ENCODE results near the gene OR52W1. TPM values are rescaled to one million over a fixed set of nuclear protein-coding genes. Genes with fewer than 3 reads are reported as not detected.
"Not testable (repeated sequence)": the region's sequence is repeated elsewhere in the genome, so short reads cannot be mapped to it uniquely, and the experiment has no call there.

OR52W1 gene
- total and polyA plus RNA-seq, 2 donors = 0.02 TPM; not detected in 1

GRCh38 chr11:6240139-6240538 is 41.1 kb downstream of the OR52W1 start:
- Histone ChIP-seq H3K4me1 (ENCODE audit: control insufficient read depth in 2 of 2, insufficient read depth in 2 of 2, low read length in 2 of 2) (peaks cover 0 to 2% of the 10 kb centered on the region in 2 donors), H3K9me3 (ENCODE audit: control insufficient read depth in 2 of 2, insufficient read depth in 1 of 2, low read length in 1 of 2) (no peaks in the 10 kb centered on the region), H3K4me3 (ENCODE audit: low read length in 2 of 2) (no peak overlapping the region), H3K36me3 (ENCODE audit: control insufficient read depth in 2 of 2, insufficient read depth in 2 of 2, low read length in 1 of 2) (no peaks in the 10 kb centered on the region), H3K27me3 (ENCODE audit: control insufficient read depth in 2 of 2, insufficient read depth in 1 of 2, low read length in 1 of 2) (peaks cover 0 to 1% of the 10 kb centered on the region in 2 donors), H3K27ac (ENCODE audit: low read depth in 1 of 2, low read length in 1 of 2) (no peak overlapping the region)
- DNase-seq (ENCODE audit: low read depth in 6 of 9, low spot score in 9 of 9) = no peak
- WGBS = 98% methylated on average over 28 of the region's 28 CpGs

GRCh38 chr11:6240781-6241180 is 41.8 kb downstream of the OR52W1 start:
- Histone ChIP-seq H3K4me1 (ENCODE audit: control insufficient read depth in 2 of 2, insufficient read depth in 2 of 2, low read length in 2 of 2) (no peaks in the 10 kb centered on the region), H3K36me3 (ENCODE audit: control insufficient read depth in 2 of 2, insufficient read depth in 2 of 2, low read length in 1 of 2) (no peaks in the 10 kb centered on the region), H3K27ac (ENCODE audit: low read depth in 1 of 2, low read length in 1 of 2) (no peak overlapping the region), H3K4me3 (ENCODE audit: low read length in 2 of 2) (no peak overlapping the region), H3K9me3 (ENCODE audit: control insufficient read depth in 2 of 2, insufficient read depth in 1 of 2, low read length in 1 of 2) (no peaks in the 10 kb centered on the region), H3K27me3 (ENCODE audit: control insufficient read depth in 2 of 2, insufficient read depth in 1 of 2, low read length in 1 of 2) (peaks cover 0 to 3% of the 10 kb centered on the region in 2 donors)
- WGBS = 4% methylated on average over 1 of the region's 1 CpG
- no peak for DNase-seq (ENCODE audit: low read depth in 6 of 9, low spot score in 9 of 9)

GRCh38 chr11:6241316-6241715 is 42.3 kb downstream of the OR52W1 start:
- 98% methylated on average over 7 of the region's 7 CpGs for WGBS

GRCh38 chr11:6245536-6245935 is 46.5 kb downstream of the OR52W1 start:
- WGBS = 96% methylated on average over 2 of the region's 2 CpGs
- Histone ChIP-seq H3K27me3 (ENCODE audit: control insufficient read depth in 2 of 2, insufficient read depth in 1 of 2, low read length in 1 of 2) (peaks cover 0 to 3% of the 10 kb centered on the region in 2 donors), H3K9me3 (ENCODE audit: control insufficient read depth in 2 of 2, insufficient read depth in 1 of 2, low read length in 1 of 2) (no peaks in the 10 kb centered on the region), H3K36me3 (ENCODE audit: control insufficient read depth in 2 of 2, insufficient read depth in 2 of 2, low read length in 1 of 2) (no peaks in the 10 kb centered on the region), H3K4me3 (ENCODE audit: low read length in 2 of 2) (no peak overlapping the region), H3K27ac (ENCODE audit: low read depth in 1 of 2, low read length in 1 of 2) (no peak overlapping the region), H3K4me1 (ENCODE audit: control insufficient read depth in 2 of 2, insufficient read depth in 2 of 2, low read length in 2 of 2) (no peaks in the 10 kb centered on the region)
- no peak for DNase-seq (ENCODE audit: low read depth in 6 of 9, low spot score in 9 of 9)

More at GRCh38 chr11:6241316-6241715, 42.3 kb downstream of the OR52W1 start:
- Histone ChIP-seq H3K4me1 (ENCODE audit: control insufficient read depth in 2 of 2, insufficient read depth in 2 of 2, low read length in 2 of 2) (no peaks in the 10 kb centered on the region), H3K27ac (ENCODE audit: low read depth in 1 of 2, low read length in 1 of 2) (no peak overlapping the region), H3K9me3 (ENCODE audit: control insufficient read depth in 2 of 2, insufficient read depth in 1 of 2, low read length in 1 of 2) (no peaks in the 10 kb centered on the region), H3K36me3 (ENCODE audit: control insufficient read depth in 2 of 2, insufficient read depth in 2 of 2, low read length in 1 of 2) (no peaks in the 10 kb centered on the region), H3K4me3 (ENCODE audit: low read length in 2 of 2) (no peak overlapping the region), H3K27me3 (ENCODE audit: control insufficient read depth in 2 of 2, insufficient read depth in 1 of 2, low read length in 1 of 2) (peaks cover 0 to 3% of the 10 kb centered on the region in 2 donors)
- no peak for DNase-seq (ENCODE audit: low read depth in 6 of 9, low spot score in 9 of 9)

- WGBS = 95% methylated on average over 1 of the region's 1 CpG
- Histone ChIP-seq H3K9me3 (ENCODE audit: control insufficient read depth in 2 of 2, insufficient read depth in 1 of 2, low read length in 1 of 2) (no peaks in the 10 kb centered on the region), H3K36me3 (ENCODE audit: control insufficient read depth in 2 of 2, insufficient read depth in 2 of 2, low read length in 1 of 2) (no peaks in the 10 kb centered on the region), H3K4me1 (ENCODE audit: control insufficient read depth in 2 of 2, insufficient read depth in 2 of 2, low read length in 2 of 2) (no peaks in the 10 kb centered on the region), H3K4me3 (ENCODE audit: low read length in 2 of 2) (no peak overlapping the region), H3K27ac (ENCODE audit: low read depth in 1 of 2, low read length in 1 of 2) (no peak overlapping the region), H3K27me3 (ENCODE audit: control insufficient read depth in 2 of 2, insufficient read depth in 1 of 2, low read length in 1 of 2) (peaks cover 0 to 3% of the 10 kb centered on the region in 2 donors)
- no peak for DNase-seq (ENCODE audit: low read depth in 6 of 9, low spot score in 9 of 9)
Measured at GRCh38 chr11:6248248-6248647, 49.2 kb downstream of the OR52W1 start.

- DNase-seq (ENCODE audit: low read depth in 6 of 9, low spot score in 9 of 9); H3K27me3 ChIP-seq (ENCODE audit: control insufficient read depth in 2 of 2, insufficient read depth in 1 of 2, low read length in 1 of 2); H3K4me3 ChIP-seq (ENCODE audit: low read length in 2 of 2); H3K36me3 ChIP-seq (ENCODE audit: control insufficient read depth in 2 of 2, insufficient read depth in 2 of 2, low read length in 1 of 2); H3K27ac ChIP-seq (ENCODE audit: low read depth in 1 of 2, low read length in 1 of 2); H3K9me3 ChIP-seq (ENCODE audit: control insufficient read depth in 2 of 2, insufficient read depth in 1 of 2, low read length in 1 of 2); H3K4me1 ChIP-seq (ENCODE audit: control insufficient read depth in 2 of 2, insufficient read depth in 2 of 2, low read length in 2 of 2): not testable (repeated sequence)
- 95% methylated on average over 3 of the region's 3 CpGs for WGBS
Measured at GRCh38 chr11:6248897-6249296, 49.9 kb downstream of the OR52W1 start.

Other genes with a start within 250 kb of the OR52W1 start
- not detected for gene OR56A5, start 230.7 kb upstream of the OR52W1 start, total RNA-seq
- not detected for gene OR56A5, start 230.7 kb upstream of the OR52W1 start, polyA plus RNA-seq
- gene OR52L1, start 212.2 kb upstream of the OR52W1 start, total RNA-seq = not detected
- not detected for gene OR52L1, start 212.2 kb upstream of the OR52W1 start, polyA plus RNA-seq
- gene OR56A4, start 192.3 kb upstream of the OR52W1 start, total RNA-seq = not detected
- not detected for gene OR56A4, start 192.3 kb upstream of the OR52W1 start, polyA plus RNA-seq
- gene OR56A1, start 168.5 kb upstream of the OR52W1 start, total RNA-seq = not detected
- gene OR56A1, start 168.5 kb upstream of the OR52W1 start, polyA plus RNA-seq = 0.05 TPM
- gene OR56B4, start 91.5 kb upstream of the OR52W1 start, total RNA-seq = not detected
- not detected for gene OR56B4, start 91.5 kb upstream of the OR52W1 start, polyA plus RNA-seq
- not detected for gene OR52B2, start 28.9 kb upstream of the OR52W1 start, total RNA-seq
- not detected for gene OR52B2, start 28.9 kb upstream of the OR52W1 start, polyA plus RNA-seq
- gene C11orf42, start 6.3 kb downstream of the OR52W1 start, total RNA-seq = not detected
- not detected for gene C11orf42, start 6.3 kb downstream of the OR52W1 start, polyA plus RNA-seq
- 13.0 TPM for gene FHIP1B, start 35.4 kb downstream of the OR52W1 start, total RNA-seq
- gene FHIP1B, start 35.4 kb downstream of the OR52W1 start, polyA plus RNA-seq = 68.2 TPM
- 0.05 TPM for gene CNGA4, start 39.9 kb downstream of the OR52W1 start, total RNA-seq
- 0.27 TPM for gene CNGA4, start 39.9 kb downstream of the OR52W1 start, polyA plus RNA-seq
- gene CCKBR, start 60.6 kb downstream of the OR52W1 start, total RNA-seq = not detected
- 0.11 TPM for gene CCKBR, start 60.6 kb downstream of the OR52W1 start, polyA plus RNA-seq
- 7.5 TPM for gene CAVIN3, start 121.3 kb downstream of the OR52W1 start, total RNA-seq
- gene CAVIN3, start 121.3 kb downstream of the OR52W1 start, polyA plus RNA-seq = 22.5 TPM
- gene SMPD1, start 191.2 kb downstream of the OR52W1 start, total RNA-seq = 17.4 TPM
- 68.8 TPM for gene SMPD1, start 191.2 kb downstream of the OR52W1 start, polyA plus RNA-seq
- 47.0 TPM for gene APBB1, start 219.9 kb downstream of the OR52W1 start, total RNA-seq
- gene APBB1, start 219.9 kb downstream of the OR52W1 start, polyA plus RNA-seq = 70.6 TPM
- gene HPX, start 241.8 kb downstream of the OR52W1 start, total RNA-seq = 0.38 TPM
- 1.9 TPM for gene HPX, start 241.8 kb downstream of the OR52W1 start, polyA plus RNA-seq